ENCODE measurements around the gene ANKRD31.

ANKRD31 gene

GRCh38 chr5:75236322-75237316 lies at the start of gene ANKRD31:
ANKRD31 (minus strand) TSS chr5:75236878; CDS start chr5:75236686, 192 bp downstream.
- H3K4me3 Mint-ChIP-seq, result peak within 1 kb of the TSS; percentile 92 to 98 (median 96)
- peaks cover 4% of the 10 kb centered on the region for H3K4me1 Mint-ChIP-seq
- H3K27me3 Mint-ChIP-seq (ENCODE audit: low read depth), result no peaks in the 10 kb centered on the region
- peak within 1 kb of the TSS; percentile 54 to 95 (median 89) for H3K27ac Mint-ChIP-seq
- H3K9me3 Mint-ChIP-seq, result no peaks in the 10 kb centered on the region
- no peaks in the 10 kb centered on the region for H3K36me3 Mint-ChIP-seq (ENCODE audit: low read depth)
- TF ChIP-seq CTCF (IDR thresholded peaks at IDR 0.05; ENCODE audit: unreplicated experiment in 3 of 3), result peak; percentile 85 to 95 (median 92)

GRCh38 chr5:75286211-75286773 lies 49.6 kb upstream of the ANKRD31 start:
- Mint-ChIP-seq H3K4me3 (no peak overlapping the region), H3K4me1 (no peaks in the 10 kb centered on the region), H3K27me3 (ENCODE audit: low read depth) (no peaks in the 10 kb centered on the region), H3K36me3 (ENCODE audit: low read depth) (no peaks in the 10 kb centered on the region), H3K27ac (no peak overlapping the region), H3K9me3 (peaks cover 25% of the 10 kb centered on the region)
- TF ChIP-seq CTCF (IDR thresholded peaks at IDR 0.05; ENCODE audit: unreplicated experiment in 3 of 3), result no peak

GRCh38 chr5:75282581-75282980 lies 45.9 kb upstream of the ANKRD31 start:
- H3K27me3 Mint-ChIP-seq (ENCODE audit: low read depth), result no peaks in the 10 kb centered on the region
- H3K36me3 Mint-ChIP-seq (ENCODE audit: low read depth), result no peaks in the 10 kb centered on the region
- H3K4me1 Mint-ChIP-seq, result no peaks in the 10 kb centered on the region
- peaks cover 2% of the 10 kb centered on the region for H3K9me3 Mint-ChIP-seq
- no peak overlapping the region for H3K27ac Mint-ChIP-seq
- no peak for TF ChIP-seq CTCF (IDR thresholded peaks at IDR 0.05; ENCODE audit: unreplicated experiment in 3 of 3)
- H3K4me3 Mint-ChIP-seq, result no peak overlapping the region

GRCh38 chr5:75281716-75282465 lies 45.2 kb upstream of the ANKRD31 start:
- Mint-ChIP-seq H3K27me3 (ENCODE audit: low read depth) (no peaks in the 10 kb centered on the region), H3K4me3 (no peak overlapping the region), H3K4me1 (no peaks in the 10 kb centered on the region), H3K36me3 (ENCODE audit: low read depth) (no peaks in the 10 kb centered on the region), H3K27ac (no peak overlapping the region), H3K9me3 (peaks cover 2% of the 10 kb centered on the region)
- no peak for TF ChIP-seq CTCF (IDR thresholded peaks at IDR 0.05; ENCODE audit: unreplicated experiment in 3 of 3)

GRCh38 chr5:75279321-75279720 lies 42.6 kb upstream of the ANKRD31 start:
- no peak overlapping the region for H3K27ac Mint-ChIP-seq
- no peaks in the 10 kb centered on the region for H3K36me3 Mint-ChIP-seq (ENCODE audit: low read depth)
- H3K4me1 Mint-ChIP-seq, result no peaks in the 10 kb centered on the region
- no peak for TF ChIP-seq CTCF (IDR thresholded peaks at IDR 0.05; ENCODE audit: unreplicated experiment in 3 of 3)
- H3K27me3 Mint-ChIP-seq (ENCODE audit: low read depth), result no peaks in the 10 kb centered on the region
- no peaks in the 10 kb centered on the region for H3K9me3 Mint-ChIP-seq
- H3K4me3 Mint-ChIP-seq, result no peak overlapping the region

Data from nephron (organoid).